Measurements from ENCODE around the gene MED13L.

The MED13L gene

DNA sequence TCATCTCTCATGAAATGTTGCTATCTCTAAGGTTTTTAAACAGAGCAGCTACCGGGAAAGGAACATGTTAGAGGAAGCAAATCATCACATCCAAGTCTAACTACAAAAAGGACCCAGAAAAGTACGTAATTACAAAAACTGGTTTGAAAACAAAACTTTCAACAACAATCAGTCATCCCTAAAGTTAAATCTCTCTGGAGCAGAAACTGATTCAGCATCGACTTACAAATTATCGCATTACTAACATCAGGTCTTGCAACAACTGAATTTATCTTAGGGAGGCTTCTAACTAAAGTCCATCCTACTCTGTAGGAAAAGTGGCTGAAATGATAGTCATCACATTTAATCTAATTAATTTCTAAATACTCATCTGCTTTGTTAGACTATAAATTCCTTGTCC, 137.0 kb downstream of the MED13L start:
- no peak for DNase-seq (ENCODE audit: low read depth)
- TF ChIP-seq, protein P1, sequence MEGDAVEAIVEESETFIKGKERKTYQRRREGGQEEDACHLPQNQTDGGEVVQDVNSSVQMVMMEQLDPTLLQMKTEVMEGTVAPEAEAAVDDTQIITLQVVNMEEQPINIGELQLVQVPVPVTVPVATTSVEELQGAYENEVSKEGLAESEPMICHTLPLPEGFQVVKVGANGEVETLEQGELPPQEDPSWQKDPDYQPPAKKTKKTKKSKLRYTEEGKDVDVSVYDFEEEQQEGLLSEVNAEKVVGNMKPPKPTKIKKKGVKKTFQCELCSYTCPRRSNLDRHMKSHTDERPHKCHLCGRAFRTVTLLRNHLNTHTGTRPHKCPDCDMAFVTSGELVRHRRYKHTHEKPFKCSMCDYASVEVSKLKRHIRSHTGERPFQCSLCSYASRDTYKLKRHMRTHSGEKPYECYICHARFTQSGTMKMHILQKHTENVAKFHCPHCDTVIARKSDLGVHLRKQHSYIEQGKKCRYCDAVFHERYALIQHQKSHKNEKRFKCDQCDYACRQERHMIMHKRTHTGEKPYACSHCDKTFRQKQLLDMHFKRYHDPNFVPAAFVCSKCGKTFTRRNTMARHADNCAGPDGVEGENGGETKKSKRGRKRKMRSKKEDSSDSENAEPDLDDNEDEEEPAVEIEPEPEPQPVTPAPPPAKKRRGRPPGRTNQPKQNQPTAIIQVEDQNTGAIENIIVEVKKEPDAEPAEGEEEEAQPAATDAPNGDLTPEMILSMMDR (IDR thresholded peaks at IDR 0.05; ENCODE audit: low read length, missing control alignments), result no peak
- no peak overlapping the region for H3K4me3 ChIP-seq (replicated peaks; ENCODE audit: low read depth, low read length)

DNA sequence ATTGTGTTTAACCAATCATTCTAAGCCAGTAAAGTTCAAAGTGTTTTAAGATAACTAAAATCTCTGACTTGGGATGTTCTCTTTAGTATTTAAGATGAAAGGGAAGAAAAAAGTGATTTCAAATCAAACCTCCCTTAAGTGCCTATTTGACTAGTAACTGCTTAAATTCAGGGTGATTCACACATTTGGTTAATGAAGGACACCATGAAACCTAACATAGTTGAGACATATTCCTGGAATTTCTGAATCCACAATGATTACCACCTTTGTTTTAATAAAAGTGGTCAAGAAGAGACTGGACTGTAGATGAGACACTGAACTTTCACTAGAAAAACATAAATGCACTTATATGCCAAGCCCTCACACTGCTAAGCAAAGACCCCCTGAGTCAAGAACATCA, 138.7 kb downstream of the MED13L start:
- H3K4me3 ChIP-seq (replicated peaks; ENCODE audit: low read depth, low read length), result no peak overlapping the region
- no peak for DNase-seq (ENCODE audit: low read depth)
- TF ChIP-seq, protein P1 (IDR thresholded peaks at IDR 0.05; ENCODE audit: low read length, missing control alignments), result no peak

DNA sequence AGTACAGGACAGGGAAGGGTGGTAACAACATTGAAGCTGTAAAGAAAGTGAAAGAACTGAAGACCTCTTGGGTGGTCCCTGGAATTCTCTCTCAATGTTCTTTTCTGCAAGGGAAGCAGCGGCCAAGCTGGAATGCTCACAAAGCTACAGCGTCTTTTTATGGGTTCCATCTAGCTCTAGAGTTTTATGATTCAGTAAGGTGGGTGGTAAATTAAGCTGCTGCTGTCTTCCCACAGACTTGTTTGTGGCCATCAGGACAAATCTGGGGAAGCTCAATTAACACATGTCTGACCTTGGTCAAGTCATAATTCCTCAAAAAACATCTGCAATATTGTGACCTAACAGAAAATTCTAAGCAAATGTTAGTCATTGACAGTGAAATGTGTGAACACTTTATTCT, 139.1 kb downstream of the MED13L start:
- TF ChIP-seq, protein P1 (IDR thresholded peaks at IDR 0.05; ENCODE audit: low read length, missing control alignments), result no peak
- H3K4me3 ChIP-seq (replicated peaks; ENCODE audit: low read depth, low read length), result no peak overlapping the region
- no peak for DNase-seq (ENCODE audit: low read depth)

DNA sequence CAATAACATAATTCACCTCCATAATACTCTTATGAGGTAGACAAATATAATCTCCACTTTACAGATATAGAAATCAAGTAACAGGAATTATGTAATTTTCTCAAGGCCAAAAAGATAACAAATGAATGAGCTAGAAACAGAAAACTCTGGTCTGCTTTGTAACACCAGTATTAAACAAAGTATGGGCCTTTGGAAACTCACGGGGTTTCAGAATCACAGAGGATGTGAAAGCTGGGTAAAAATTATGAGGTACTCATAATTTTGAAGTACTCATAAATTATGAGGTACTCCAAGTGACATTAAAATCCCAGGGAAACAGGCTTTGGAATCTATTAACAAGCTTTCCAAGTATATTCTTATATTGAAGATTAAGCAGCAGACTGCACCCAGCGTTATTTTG, 140.2 kb downstream of the MED13L start:
- no peak overlapping the region for H3K4me3 ChIP-seq (replicated peaks; ENCODE audit: low read depth, low read length)
- TF ChIP-seq, protein P1 (IDR thresholded peaks at IDR 0.05; ENCODE audit: low read length, missing control alignments), result no peak
- DNase-seq (ENCODE audit: low read depth), result no peak

DNA sequence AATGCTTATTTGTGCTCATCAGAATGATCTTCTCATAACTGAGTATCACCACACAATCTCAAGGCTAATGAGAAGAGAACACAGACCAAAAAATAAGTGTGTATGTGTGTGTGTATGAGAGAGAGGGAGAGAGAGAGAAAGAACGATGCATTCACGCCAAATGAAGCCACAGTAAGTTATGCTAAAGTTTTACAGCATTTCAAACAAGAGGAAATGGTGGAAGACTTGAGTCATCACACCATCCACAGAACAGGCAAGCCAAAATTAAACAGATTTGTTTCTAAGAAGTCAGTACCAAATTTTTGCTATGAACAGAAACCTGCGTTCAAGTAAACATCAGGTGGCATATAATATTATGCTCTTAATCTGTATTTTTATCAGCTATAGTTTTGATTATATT, 141.2 kb downstream of the MED13L start:
- peak; percentile 72 for DNase-seq (ENCODE audit: low read depth)
- H3K4me3 ChIP-seq (replicated peaks; ENCODE audit: low read depth, low read length), result no peak overlapping the region
- TF ChIP-seq, protein P1 (IDR thresholded peaks at IDR 0.05; ENCODE audit: low read length, missing control alignments), result no peak

DNA sequence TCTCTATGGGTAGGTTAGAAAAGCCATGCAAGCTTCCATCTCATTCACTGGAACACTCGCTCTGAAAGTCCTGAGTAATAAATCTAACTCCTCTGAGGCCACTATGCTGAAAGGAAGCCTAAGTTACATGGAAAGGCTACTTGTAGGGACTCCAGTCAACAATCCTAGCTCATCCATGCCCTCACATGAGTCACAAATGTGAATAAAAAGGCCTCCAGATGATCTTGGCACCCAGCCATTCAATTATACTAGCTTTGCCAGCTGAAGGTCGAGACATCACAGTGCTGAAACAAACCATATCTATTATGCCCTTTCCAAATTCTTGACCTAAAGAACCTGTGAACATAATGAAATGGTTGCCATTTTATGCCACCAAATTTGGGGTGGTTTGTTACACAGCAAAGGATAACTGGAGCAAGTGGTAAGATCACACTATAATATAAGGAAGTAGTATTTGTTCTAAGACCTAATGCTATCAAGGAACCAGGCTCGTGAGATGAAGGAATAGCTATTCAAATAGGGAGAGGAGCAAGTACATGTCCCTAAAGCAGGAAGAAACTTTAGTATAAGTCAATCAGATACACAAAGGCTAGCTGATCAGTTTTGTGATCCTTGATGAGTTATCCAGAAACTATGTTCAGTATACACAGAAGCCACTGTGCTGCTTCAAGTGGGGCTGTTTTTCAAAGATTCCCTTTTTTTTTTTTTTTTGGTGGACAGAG, 142.1 kb downstream of the MED13L start:
- no peak overlapping the region for H3K4me3 ChIP-seq (replicated peaks; ENCODE audit: low read depth, low read length)
- DNase-seq (ENCODE audit: low read depth), result peak; percentile 69
- TF ChIP-seq, protein P1 (IDR thresholded peaks at IDR 0.05; ENCODE audit: low read length, missing control alignments), result no peak

DNA sequence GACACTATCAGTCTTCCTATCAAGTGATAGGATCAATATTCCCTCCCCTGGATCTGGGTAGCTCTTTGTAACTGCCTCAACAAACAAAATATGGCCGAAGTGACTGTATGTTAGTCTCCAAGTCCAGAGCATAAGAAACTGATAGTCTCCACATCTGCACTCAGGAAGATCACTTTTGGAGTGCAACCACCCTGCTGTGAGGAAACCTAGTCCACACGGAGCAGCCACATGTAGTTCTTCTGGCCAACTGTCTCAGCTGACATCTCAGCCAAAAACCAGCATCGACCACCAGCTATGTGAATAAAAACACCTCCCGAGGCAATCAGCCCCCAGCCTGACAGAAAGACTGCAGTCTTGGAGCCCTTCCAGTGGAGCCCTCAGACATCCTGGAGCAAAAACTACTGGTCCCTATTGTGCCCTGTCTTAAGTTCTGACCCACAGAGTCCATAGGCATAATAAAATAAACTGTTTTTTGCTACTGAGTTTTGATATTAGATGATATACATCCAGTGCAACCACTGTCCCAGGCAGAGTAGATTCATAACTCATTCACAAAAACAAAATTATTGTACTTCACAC, 143.8 kb downstream of the MED13L start:
- TF ChIP-seq, protein P1 (IDR thresholded peaks at IDR 0.05; ENCODE audit: low read length, missing control alignments), result no peak
- DNase-seq (ENCODE audit: low read depth), result no peak
- H3K4me3 ChIP-seq (replicated peaks; ENCODE audit: low read depth, low read length), result no peak overlapping the region
